IPS-20b (cell line): ENCODE measurements around the gene URB2.

Experiments used
- H3K27ac ChIP-seq: one replicate; pipeline ENCODE4 v1.5.1; 2013; ENCODE audit warnings: low read length
- H3K27me3 ChIP-seq: 2 replicates; pipeline ENCODE4 v1.6.1; 2013; ENCODE audit warnings: mild to moderate bottlenecking, low read length, inconsistent platforms; ENCODE audit not compliant: insufficient read depth
- H3K36me3 ChIP-seq: 2 replicates; pipeline ENCODE4 v1.6.1; 2013; ENCODE audit warnings: low read depth, mild to moderate bottlenecking, inconsistent platforms, low read length, moderate library complexity; ENCODE audit not compliant: insufficient read depth
- H3K4me1 ChIP-seq: 2 replicates; pipeline ENCODE4 v1.6.1; 2013; ENCODE audit warnings: mild to moderate bottlenecking, control low read depth, inconsistent platforms, low read length, moderate library complexity; ENCODE audit not compliant: insufficient read depth
- H3K4me3 ChIP-seq: 2 replicates; pipeline ENCODE4 v1.5.1; 2013; ENCODE audit warnings: mild to moderate bottlenecking, low read length, inconsistent platforms
- H3K9ac ChIP-seq: 2 replicates; pipeline ENCODE4 v1.6.1; 2013; ENCODE audit warnings: low read depth, mild to moderate bottlenecking, inconsistent platforms, low read length, moderate library complexity
- H3K9me3 ChIP-seq: 2 replicates; pipeline ENCODE4 v1.6.1; 2013; ENCODE audit warnings: mild to moderate bottlenecking, low read depth, low read length, inconsistent platforms; ENCODE audit not compliant: insufficient read depth

Gene URB2

GRCh38 chr1:229631148-229631547, 5.1 kb downstream of the URB2 start:
- Histone ChIP-seq H3K36me3 (peaks cover 69% of the 10 kb centered on the region), H3K4me3 (no peak overlapping the region), H3K27me3 (no peaks in the 10 kb centered on the region), H3K9me3 (no peaks in the 10 kb centered on the region), H3K27ac (no peak overlapping the region), H3K9ac (no peak overlapping the region), H3K4me1 (peaks cover 5% of the 10 kb centered on the region; the same call in 1 of the 2 replicates)

- Histone ChIP-seq H3K4me3 (no peak overlapping the region), H3K36me3 (peaks cover 77% of the 10 kb centered on the region), H3K27me3 (no peaks in the 10 kb centered on the region), H3K27ac (no peak overlapping the region), H3K9ac (no peak overlapping the region), H3K4me1 (peaks cover 5% of the 10 kb centered on the region; the same call in 1 of the 2 replicates), H3K9me3 (no peaks in the 10 kb centered on the region)
These were observed 5.9 kb downstream of the URB2 start for GRCh38 chr1:229631966-229632365.

- H3K4me3 ChIP-seq, result no peak overlapping the region
- H3K9ac ChIP-seq, result no peak overlapping the region
- no peaks in the 10 kb centered on the region for H3K9me3 ChIP-seq
- no peak overlapping the region for H3K27ac ChIP-seq
- H3K27me3 ChIP-seq, result no peaks in the 10 kb centered on the region
- H3K36me3 ChIP-seq, result peaks cover 91% of the 10 kb centered on the region
- no peaks in the 10 kb centered on the region for H3K4me1 ChIP-seq
These were observed 10.0 kb downstream of the URB2 start for GRCh38 chr1:229636042-229636441.

- Histone ChIP-seq H3K9me3 (no peaks in the 10 kb centered on the region), H3K4me3 (no peak overlapping the region), H3K36me3 (peaks cover 83% of the 10 kb centered on the region), H3K27ac (no peak overlapping the region), H3K9ac (no peak overlapping the region), H3K4me1 (no peaks in the 10 kb centered on the region), H3K27me3 (no peaks in the 10 kb centered on the region)
These were observed 11.7 kb downstream of the URB2 start for GRCh38 chr1:229637746-229638145.

- no peak overlapping the region for H3K4me3 ChIP-seq
- no peaks in the 10 kb centered on the region for H3K9me3 ChIP-seq
- no peak overlapping the region for H3K27ac ChIP-seq
- no peaks in the 10 kb centered on the region for H3K4me1 ChIP-seq
- H3K9ac ChIP-seq, result no peak overlapping the region
- no peaks in the 10 kb centered on the region for H3K27me3 ChIP-seq
- peaks cover 84% of the 10 kb centered on the region for H3K36me3 ChIP-seq
These were observed 14.4 kb downstream of the URB2 start for GRCh38 chr1:229640455-229640854.

- no peak overlapping the region for H3K9ac ChIP-seq
- H3K9me3 ChIP-seq, result no peaks in the 10 kb centered on the region
- H3K36me3 ChIP-seq, result peaks cover 84% of the 10 kb centered on the region
These were observed 15.3 kb downstream of the URB2 start for GRCh38 chr1:229641306-229641705.

GRCh38 chr1:229642376-229642775, 16.3 kb downstream of the URB2 start:
- Histone ChIP-seq H3K9ac (no peak overlapping the region), H3K27me3 (no peaks in the 10 kb centered on the region), H3K4me1 (no peaks in the 10 kb centered on the region), H3K27ac (no peak overlapping the region), H3K9me3 (no peaks in the 10 kb centered on the region), H3K36me3 (peaks cover 84% of the 10 kb centered on the region), H3K4me3 (no peak overlapping the region)

More at GRCh38 chr1:229641306-229641705, 15.3 kb downstream of the URB2 start:
- Histone ChIP-seq H3K27ac (no peak overlapping the region), H3K4me1 (no peaks in the 10 kb centered on the region), H3K27me3 (no peaks in the 10 kb centered on the region), H3K4me3 (no peak overlapping the region)

- H3K27ac ChIP-seq, result no peak overlapping the region
- no peaks in the 10 kb centered on the region for H3K9me3 ChIP-seq
- H3K27me3 ChIP-seq, result no peaks in the 10 kb centered on the region
- H3K36me3 ChIP-seq, result peaks cover 84% of the 10 kb centered on the region
- H3K9ac ChIP-seq, result no peak overlapping the region
- no peaks in the 10 kb centered on the region for H3K4me1 ChIP-seq
- no peak overlapping the region for H3K4me3 ChIP-seq
These were observed 16.9 kb downstream of the URB2 start for GRCh38 chr1:229642970-229643369.

- H3K36me3 ChIP-seq, result peaks cover 86% of the 10 kb centered on the region
- no peak overlapping the region for H3K27ac ChIP-seq
- no peaks in the 10 kb centered on the region for H3K9me3 ChIP-seq
- H3K27me3 ChIP-seq, result no peaks in the 10 kb centered on the region
- no peak overlapping the region for H3K4me3 ChIP-seq
- no peak overlapping the region for H3K9ac ChIP-seq
- no peaks in the 10 kb centered on the region for H3K4me1 ChIP-seq
These were observed 18.1 kb downstream of the URB2 start for GRCh38 chr1:229643996-229644745.

- H3K4me1 ChIP-seq, result no peaks in the 10 kb centered on the region
- no peak overlapping the region for H3K9ac ChIP-seq
- H3K4me3 ChIP-seq, result no peak overlapping the region
- no peaks in the 10 kb centered on the region for H3K9me3 ChIP-seq
- H3K27ac ChIP-seq, result no peak overlapping the region
- peaks cover 84% of the 10 kb centered on the region for H3K36me3 ChIP-seq
- no peaks in the 10 kb centered on the region for H3K27me3 ChIP-seq
These were observed 19.4 kb downstream of the URB2 start for GRCh38 chr1:229645324-229645993.

- Histone ChIP-seq H3K27ac (no peak overlapping the region), H3K27me3 (no peaks in the 10 kb centered on the region), H3K9me3 (no peaks in the 10 kb centered on the region), H3K9ac (no peak overlapping the region), H3K4me3 (no peak overlapping the region), H3K36me3 (peaks cover 93% of the 10 kb centered on the region), H3K4me1 (no peaks in the 10 kb centered on the region)
These were observed 22.4 kb downstream of the URB2 start for GRCh38 chr1:229648406-229648805.

- Histone ChIP-seq H3K27me3 (no peaks in the 10 kb centered on the region), H3K9me3 (no peaks in the 10 kb centered on the region), H3K27ac (no peak overlapping the region), H3K9ac (no peak overlapping the region), H3K4me1 (no peaks in the 10 kb centered on the region), H3K4me3 (no peak overlapping the region), H3K36me3 (peaks cover 93% of the 10 kb centered on the region)
These were observed 24.0 kb downstream of the URB2 start for GRCh38 chr1:229650045-229650444.
